GM18517 (cell line): ENCODE data around the gene AMPD2.

Source experiments
- ATAC-seq: cut with Tn5 transposase; IDR thresholded peaks from one replicate; pipeline ENCODE4 v1.9.1; 2021; ENCODE audit warnings: mild to moderate bottlenecking, moderate library complexity; ENCODE audit not compliant: unreplicated experiment

AMPD2 gene

DNA sequence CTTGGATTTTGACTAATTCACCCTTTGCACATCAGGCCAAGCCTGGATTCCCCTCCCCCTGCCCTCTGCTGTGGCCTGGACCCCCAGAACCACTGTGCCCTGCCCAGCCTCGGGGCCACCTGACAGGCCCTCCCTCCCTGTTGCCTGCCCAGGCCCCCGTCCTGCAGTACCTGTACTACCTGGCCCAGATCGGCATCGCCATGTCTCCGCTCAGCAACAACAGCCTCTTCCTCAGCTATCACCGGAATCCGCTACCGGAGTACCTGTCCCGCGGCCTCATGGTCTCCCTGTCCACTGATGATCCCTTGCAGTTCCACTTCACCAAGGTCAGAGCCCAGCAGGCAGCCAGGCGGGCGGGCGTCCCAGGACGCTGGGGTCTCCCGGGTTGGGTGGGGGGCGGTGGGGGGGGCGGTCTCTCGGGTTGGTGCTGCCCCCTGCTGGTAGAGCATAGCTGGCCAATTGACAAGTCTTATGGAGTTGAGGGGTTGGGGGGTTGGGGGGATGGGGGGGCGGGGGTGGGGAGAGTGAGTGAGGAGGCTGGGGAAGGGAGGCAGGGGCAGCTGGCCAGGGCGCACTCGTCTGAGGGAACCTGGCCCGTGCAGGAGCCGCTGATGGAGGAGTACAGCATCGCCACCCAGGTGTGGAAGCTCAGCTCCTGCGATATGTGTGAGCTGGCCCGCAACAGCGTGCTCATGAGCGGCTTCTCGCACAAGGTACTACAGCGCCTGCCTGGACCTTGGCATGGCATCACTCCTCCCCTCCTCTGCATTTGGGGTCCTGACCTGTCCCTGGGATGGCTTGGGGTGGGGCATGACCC is 10.7 kb downstream of the AMPD2 start:
- no peak for ATAC-seq

GRCh38 chr1:109630898-109631512 is 11.4 kb downstream of the AMPD2 start:
- ATAC-seq: no peak

GRCh38 chr1:109631513-109632505 is 12.2 kb downstream of the AMPD2 start:
- no peak for ATAC-seq

- ATAC-seq: no peak
Observed at GRCh38 chr1:109632671-109633346, 13.2 kb downstream of the AMPD2 start.

DNA sequence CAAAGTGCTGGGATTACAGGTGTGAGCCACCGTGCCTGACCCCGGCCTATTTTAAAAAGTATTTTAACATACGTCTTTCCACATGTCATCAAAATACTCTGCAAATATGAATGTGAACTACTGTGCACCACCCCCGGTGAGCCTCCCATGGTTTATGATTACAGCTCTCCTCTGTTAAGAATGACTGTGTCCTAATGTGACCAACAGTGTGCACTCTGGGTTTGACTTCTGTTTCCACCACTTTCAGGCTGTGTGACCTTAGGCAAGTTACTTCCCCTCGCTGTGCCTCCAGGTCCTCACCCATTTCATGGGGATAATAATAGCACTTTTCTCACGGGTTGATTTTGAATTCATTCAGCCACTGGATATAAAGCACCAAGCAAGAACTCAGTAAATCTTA is 14.7 kb downstream of the AMPD2 start:
- no peak for ATAC-seq

DNA sequence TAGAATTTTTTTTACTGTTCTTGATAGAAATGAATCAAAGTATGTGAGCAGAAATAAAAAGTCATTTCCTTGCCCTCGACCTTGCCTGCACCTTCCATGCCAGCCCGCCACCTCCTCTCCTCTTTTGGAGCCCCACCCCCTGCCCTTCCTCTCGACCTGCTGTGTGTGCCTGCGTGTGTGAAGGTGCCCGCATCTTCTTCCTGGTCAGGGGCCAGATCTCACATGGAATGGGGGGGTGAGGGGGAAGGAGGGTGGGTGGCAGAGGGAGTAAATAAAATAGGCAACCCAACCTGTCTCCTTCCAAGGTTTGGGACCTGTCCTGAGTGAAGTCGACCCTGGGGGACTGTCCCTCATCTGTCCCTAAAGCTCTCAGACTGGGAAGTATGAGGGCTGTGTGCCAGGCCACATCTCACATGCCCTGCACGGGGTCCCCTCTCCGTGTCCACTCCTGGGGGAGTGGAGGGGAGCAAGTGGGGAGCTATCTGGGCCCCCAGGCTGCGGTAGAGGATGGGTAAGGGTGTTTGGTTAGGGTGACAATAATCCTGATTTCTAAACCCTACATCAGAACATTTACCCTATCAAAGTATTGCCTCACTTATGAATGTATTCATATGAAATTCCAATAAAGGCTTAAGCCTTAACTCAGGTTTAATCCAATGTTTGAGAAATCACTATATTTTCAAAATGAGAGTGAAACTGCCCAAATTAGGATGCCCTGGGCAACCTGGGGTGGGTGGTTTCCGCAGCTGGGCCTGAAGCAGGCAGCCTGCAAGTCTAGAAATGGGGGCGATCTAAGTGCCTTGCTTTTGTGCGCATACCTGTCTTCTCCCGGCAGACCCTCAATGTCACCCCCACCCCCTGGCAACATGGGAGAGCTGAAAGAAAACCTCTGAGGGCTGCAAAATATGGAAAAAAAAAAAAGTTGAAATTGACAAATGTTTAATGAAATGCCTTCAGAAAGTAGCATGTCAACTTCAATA is 15.4 kb downstream of the AMPD2 start:
- no peak for ATAC-seq

DNA sequence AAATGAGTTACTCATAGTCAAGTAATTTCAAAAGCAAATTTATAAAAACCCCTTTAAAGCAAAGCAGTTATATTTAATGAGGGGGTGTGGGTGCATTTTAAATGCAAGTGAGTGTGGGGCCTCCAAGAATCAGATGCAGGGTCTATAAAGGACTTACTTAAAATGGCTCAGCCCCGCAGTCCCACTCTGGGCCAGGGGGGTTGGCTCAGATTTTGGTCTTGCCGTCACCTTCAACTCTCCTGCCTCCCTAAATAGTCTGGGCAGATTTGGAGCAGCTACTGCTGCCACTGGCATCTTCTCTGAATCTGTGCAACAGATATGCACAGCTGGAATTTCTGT is 16.2 kb downstream of the AMPD2 start:
- no peak for ATAC-seq

- no peak for ATAC-seq
Observed at GRCh38 chr1:109636201-109636952, 16.7 kb downstream of the AMPD2 start.

DNA sequence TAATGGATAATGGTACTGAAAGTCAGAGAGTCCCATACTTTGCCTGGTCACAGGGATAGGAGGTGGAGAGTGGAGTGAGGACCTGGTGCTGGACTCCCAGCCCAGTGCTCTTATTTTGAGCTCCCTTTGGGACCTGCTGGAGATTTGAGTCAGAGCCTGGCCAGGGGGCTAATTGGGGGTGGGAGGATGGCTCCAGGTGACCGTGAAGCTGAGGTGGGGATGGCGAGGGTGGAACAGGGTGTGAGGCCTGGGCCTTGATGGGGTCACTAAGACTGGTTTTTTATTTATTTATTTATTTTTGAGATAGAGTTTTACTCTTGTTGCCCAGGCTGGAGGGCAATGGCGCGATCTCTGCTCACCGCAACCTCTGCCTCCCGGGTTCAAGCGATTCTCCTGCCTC is 17.8 kb downstream of the AMPD2 start:
- ATAC-seq: no peak

DNA sequence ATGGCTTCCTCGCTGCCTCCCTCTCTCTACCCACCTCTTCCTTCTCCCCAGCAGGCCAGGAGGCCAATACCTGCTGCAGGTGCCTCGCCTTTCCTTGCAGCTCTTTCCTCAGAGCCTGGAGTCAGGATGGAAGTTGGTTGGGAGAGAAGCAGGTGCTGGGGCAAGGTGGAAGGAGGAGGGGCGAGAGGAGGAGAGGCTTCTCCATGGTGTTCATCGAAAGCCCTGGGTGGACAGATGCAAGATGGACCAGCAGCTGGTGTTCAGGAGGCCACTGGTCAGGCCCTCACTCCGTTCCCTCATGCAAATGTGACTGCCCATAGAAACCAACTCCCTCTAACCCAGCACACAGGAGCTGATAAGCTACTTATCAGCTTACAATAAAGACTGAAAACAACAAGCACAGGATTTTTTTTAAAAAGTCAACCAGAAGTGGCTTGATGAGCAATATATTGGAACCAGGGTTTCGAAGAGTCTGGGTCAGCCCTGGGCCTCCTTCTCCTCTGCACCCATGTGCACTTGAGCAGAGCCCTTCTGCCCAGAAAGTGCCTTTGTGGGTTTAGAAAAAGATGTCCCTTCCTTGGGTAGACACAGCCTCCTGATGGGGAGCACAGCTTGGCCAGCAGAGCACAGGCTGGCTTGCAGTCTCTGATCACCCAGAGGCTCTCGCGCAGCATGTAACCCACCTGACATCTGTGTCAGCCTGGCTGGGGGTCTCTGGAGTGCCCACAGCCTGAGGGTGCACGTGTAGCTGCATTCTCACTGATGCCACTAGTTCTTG is 19.6 kb downstream of the AMPD2 start:
- no peak for ATAC-seq

GRCh38 chr1:109639841-109640184 is 20.2 kb downstream of the AMPD2 start:
- ATAC-seq: no peak

DNA sequence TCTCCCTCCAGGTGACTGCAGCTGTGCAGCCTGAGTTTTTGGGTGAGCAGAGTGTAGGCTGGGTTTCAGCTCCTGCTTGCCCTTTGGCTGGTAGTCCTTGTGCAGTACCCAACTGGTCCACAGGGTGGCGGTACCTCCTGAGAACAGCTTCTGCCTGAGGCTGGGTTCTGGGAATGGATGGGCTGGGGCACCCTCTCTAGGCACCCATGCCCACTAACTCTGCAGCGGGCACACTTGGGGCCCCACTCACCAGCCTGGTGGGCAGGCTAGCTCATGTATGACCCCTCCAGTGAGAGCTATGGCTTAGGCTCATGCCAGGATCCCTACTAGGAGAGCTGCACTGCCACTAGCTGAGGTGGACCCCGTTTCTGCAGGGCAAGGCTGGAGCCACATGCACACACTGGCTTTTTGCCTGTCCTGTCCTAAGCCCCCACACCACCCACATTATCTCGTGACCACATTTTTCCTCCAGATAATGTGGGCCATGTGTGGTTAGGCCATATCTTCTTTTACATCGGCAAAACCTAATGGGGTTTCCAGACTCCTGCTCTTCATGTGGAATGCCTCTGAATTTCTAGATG is 20.7 kb downstream of the AMPD2 start:
- peak; percentile 57 for ATAC-seq

GRCh38 chr1:109641078-109641740 is 21.6 kb downstream of the AMPD2 start:
- no peak for ATAC-seq

- no peak for ATAC-seq
Observed at GRCh38 chr1:109641861-109642260, 22.2 kb downstream of the AMPD2 start.

GRCh38 chr1:109642626-109643025 is 23.0 kb downstream of the AMPD2 start:
- no peak for ATAC-seq

- ATAC-seq: peak; percentile 73
Observed at GRCh38 chr1:109643385-109644230, 24.0 kb downstream of the AMPD2 start.

DNA sequence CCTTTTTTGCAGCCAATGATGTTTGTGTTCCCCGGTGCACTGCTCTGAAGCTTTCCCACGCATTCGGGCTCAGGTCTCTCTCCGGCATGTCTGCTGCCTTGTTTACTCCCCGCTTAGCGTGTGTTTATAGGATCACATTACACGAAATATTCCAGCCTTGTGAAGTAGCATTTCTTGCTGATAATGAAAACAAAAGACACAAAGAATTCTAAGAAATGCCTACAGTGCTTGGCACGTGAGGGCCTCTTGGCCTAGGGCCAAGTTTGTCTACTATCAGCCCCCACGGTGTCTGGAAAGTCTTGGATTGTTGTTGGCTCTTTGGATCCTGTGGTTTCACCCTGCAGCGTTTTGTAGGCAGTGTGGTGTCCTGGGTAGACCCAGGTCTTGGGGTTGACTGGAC is 25.0 kb downstream of the AMPD2 start:
- ATAC-seq: no peak
